Esophagus mucosa (tissue), 1 donor: Measurements from ENCODE around the gene RAB2B. TPM values are rescaled to one million over a fixed set of nuclear protein-coding genes. Genes with fewer than 3 reads are reported as not detected.
"Not testable (repeated sequence)": the region's sequence is repeated elsewhere in the genome, so short reads cannot be mapped to it uniquely, and the experiment has no call there.

ENCODE experiments used
- ATAC-seq: fragments of 200-7000 bp; cut with Tn5 transposase; one replicate; pipeline ENCODE4 v1.9.1; 2020
- total RNA-seq: library from RNA; stranded (reverse); gene quantifications from one replicate; pipeline ENCODE4 v1.2.4, GENCODE V29; 2023
- donor health status: DM: yes; HTN: yes; CAD: no.

Gene RAB2B
- total RNA-seq, 1 donor from 2014 or later, result 11.4 TPM

DNA sequence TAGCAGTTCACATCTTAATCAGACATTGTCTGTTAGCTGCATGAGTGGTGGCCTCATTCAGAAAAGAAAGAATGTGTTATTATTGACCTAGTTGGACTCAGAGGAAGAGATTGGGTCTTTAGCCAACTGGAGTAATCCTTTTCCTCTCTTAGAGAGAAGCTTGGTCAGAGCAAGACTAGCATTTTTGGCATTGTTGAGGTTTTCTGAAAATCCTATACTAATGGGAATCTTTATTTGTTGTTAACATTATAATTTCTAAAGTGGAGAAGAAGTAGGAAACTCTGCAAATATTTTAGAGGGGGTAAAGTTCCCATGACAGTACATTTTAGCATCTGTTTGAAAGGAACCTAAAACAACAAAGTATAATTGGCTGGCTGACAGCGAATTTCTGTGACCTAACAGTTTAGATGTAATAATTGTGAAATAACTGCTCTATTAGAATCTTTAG is 9.9 kb upstream of the RAB2B start:
- no peak for ATAC-seq

DNA sequence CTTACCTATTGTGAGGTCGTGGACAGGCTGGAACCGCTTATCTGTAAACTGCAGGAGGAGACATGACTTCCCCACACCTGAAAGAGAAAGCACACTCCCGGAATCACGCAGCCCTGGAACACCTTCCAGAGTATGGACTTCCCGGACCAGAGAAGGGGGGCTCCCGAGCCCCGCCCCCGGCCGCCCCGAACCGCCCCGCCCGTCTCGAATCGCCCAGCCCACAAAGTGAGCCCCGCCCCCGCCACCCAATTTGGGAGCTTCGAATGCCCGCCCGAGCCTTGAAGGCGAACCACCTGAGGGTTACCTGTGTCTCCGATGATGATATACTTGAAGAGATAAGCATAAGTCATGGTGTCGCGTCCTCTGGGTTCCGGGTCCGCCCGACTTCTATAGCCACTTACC is 235 bp downstream of the RAB2B start:
- peak; percentile 83 for ATAC-seq

DNA sequence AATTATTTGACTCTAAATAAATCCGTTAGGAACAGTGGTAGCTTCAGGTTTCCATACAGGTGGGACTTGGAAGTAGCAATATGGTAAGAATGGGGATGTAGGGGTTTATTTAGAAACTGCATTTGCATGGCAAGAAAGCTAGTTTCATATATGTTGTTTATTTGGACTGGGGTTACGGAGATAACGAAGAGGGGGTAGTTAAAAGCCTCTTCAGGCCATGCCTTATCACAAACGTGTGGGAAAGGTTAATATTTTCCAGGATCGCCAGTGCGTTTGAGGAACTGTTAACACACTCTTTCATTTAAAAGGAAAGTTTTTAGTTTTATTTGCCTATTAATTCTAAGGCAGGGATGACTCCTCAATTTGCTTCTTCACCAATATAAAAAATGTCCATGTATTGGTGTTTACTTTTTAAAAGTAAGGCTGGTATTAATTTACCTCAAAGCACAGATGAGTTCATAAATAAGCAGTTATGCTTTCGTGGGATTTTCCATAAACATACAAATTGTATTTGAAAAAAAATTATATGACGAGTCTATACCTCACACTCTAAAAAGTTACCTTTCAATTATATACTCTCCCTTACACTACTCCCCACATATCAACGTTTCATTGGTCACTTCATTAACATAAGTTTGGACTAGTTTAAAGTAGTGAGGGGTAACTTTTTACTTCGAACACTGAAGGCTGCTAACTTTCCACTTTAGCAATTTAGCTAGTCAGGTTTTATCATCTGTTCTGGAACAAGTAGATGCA is 814 bp downstream of the RAB2B start:
- ATAC-seq, result peak; percentile 21

DNA sequence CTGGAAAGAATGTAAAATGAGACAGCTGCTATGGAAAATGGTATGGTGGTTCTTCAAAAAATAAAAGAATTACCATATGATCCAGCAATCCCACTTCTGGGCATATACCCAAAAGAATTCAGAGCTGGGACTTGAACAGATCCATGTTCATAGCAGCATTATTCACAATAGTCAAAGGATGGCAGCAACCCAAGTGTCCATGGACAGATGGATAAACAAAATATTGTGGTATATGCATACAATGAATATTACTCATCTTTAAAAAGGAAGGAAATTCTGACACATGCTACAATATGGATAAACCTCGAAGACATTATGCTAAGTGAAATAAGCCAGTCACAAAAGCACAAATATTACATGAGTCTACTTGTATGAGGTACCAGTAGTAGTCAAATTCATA is 9.1 kb downstream of the RAB2B start:
- no peak for ATAC-seq

DNA sequence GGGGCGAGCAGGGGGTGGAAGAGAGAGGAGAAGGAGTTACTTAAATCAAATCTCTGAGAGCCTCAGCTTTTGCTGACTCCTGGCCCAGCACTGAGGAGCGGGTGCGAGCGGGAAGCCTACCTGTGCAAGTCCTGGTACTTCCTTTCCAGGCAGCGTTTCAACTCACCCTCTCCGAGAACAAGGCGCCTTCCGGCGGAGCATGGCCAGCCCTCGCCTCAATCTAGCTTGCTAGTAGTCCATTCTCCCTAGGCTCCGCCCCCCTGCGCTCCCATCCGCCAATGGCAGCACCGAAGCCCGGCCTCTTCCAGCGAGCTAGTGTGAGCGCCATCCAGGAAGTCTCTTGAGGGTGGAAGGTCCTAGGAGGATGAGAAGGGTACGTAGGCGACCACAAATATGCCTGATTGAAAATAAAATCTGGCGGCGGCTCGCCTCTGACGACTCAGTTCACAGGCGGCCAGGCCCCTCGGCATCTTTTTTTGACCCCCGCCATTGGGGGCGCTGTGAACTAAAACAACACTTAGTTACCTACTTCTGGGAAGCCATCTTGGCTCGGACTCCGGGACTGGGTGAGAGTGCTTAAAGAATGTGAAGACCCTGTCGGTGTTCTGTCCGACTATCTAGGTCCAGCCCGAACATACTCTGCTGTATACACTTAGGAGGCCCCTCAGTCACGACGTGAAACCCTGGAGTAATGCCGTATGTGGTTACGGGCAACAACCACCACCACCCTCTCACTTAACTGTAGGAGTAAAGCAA is 20.7 kb downstream of the RAB2B start, which contains the start of gene CHD8:
Gene CHD8, minus strand, starts transcription at position 212 of the 756 bp plus-strand sequence. CDS start 24,480 bp downstream, outside the sequence.
- ATAC-seq, result peak; percentile 100

DNA sequence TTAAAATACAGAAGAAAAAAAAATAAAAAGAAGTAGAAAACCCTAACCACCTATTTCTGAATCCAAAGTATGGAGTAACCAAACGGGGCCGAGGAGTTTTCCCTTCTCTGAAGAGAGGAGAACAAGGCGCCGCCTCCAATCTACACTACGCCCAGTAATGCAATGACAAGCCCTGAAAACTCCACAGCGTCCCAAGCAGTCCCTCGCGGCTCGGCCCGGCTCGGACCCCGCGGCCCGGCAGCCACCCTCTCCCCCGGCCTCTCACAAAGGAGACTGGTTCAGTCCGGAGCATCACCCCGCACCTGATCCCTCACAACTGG is 21.2 kb downstream of the RAB2B start:
- ATAC-seq, result peak; percentile 47

DNA sequence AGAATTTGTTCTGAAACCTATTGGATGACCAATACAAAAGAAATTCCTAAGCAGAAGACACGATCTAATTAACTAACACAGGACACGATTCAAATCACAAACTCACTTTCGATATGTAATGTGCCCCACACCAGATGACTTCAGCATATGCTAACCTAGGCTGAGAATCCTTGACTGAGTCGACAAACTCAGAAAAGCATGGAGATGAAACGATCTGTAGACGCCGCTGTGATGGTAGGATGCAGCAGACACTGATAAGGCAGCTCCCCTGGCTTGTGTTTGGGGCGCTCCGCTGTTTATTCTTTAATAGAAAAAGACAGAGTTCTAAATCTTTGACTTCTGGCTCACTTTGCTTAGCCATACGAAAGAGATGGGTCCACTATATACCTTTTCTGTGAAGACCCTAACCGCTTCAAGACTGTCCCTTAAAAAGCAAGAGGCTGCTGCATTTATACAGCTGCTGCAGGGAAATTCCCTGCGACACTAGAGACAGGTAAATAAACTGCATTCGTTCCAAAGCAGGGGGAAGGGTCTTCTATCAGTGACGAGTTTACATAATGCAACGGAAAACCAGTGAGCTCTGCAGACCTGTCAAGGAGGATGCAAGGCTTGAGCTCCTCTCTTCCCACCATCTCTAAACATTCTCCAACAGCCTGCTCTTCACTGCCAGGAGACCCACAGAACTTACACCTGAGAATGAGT is 21.8 kb downstream of the RAB2B start:
- ATAC-seq, result no peak

DNA sequence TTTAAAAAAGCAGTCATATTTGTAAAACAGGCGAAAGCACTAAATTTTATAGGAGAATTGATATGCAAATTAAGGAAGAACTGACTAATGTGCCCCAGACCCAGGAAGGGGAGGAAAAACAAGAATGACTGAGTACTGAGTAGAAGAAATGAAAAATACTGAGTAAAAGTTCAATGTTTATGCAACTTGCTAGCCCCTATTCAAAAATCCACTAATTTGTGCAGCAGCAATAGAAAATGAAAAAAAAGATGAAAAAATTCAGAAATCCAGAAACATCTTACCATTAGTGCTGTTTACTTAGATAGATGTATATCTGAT is 26.9 kb downstream of the RAB2B start:
- no peak for ATAC-seq

DNA sequence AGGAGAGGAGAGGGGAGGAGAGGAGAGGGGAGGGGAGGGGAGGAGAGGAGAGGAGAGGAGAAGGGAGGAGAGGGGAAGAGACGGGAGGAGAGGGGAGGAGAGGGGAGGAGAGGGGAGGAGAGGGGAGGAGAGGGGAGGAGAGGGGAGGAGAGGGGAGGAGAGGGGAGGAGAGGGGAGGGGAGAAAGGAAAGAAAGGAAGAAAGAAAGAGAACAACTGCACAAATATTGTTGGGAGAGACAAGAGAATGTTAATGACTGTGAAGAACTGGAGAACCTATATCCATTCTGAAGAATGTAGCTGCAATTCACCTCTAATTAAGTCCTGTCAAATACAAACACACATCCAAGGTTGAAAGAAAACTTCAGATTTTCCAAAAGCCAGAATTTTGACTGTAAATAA is 34.1 kb downstream of the RAB2B start:
- not testable (repeated sequence) for ATAC-seq

DNA sequence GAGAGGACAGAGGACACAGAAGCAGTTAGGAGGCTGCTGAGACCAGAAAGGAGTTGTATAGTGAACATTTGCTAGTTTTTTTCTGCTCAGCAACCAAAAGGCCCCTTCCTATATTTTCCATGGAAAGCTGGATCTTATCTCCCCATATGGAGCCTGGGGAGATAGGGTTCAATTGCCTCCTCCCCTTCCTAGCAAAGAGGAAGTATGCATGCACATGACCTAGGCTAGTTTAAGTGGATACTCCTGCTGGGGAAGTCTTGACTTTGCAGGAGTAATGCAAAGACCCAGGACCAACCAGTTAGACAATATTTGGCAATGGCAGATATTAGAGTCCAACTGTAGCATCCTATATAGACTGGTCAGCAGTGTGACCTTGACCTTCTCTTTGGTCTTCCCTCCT is 35.9 kb downstream of the RAB2B start:
- ATAC-seq, result no peak

DNA sequence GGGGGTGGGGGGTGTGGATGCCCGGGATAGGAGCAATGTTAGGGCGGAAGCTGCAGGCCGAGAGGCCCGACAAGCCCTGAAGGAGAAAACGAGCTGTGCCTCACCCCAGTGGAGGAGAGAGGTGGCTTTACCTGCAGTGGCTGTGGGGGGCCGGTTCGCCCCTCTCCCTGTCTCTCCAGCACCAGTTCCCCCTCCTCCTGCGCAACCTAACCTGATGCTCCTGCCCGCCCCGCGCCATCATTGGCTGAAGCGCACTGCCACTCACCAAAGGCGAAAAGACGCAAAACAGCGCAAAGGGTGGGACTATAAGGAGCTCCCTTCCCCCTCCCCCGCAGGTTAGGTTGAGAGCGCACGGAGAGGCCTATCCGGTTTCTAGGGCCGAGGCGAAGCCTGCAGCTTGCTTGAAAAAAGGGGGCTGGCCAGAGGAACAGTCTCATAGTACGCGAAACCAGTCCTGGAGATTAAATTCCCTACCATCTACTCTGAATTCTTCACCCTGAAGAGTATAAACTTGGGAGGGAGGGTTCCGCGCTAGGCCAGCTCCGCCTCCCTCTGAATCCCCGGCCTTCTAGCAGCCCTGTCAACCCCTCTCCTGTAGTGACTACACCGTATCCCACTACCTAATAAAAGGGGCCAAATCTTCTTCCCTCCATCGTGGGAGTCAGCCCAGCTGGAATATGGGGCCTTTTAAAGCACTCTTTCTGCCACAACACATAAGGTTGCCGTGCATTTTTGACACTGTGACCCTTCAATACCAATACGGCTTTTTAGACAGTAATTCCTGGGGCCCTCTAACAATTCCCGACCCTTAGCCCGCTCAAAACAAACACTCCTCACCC is 39.5 kb downstream of the RAB2B start:
- peak; percentile 100 for ATAC-seq

DNA sequence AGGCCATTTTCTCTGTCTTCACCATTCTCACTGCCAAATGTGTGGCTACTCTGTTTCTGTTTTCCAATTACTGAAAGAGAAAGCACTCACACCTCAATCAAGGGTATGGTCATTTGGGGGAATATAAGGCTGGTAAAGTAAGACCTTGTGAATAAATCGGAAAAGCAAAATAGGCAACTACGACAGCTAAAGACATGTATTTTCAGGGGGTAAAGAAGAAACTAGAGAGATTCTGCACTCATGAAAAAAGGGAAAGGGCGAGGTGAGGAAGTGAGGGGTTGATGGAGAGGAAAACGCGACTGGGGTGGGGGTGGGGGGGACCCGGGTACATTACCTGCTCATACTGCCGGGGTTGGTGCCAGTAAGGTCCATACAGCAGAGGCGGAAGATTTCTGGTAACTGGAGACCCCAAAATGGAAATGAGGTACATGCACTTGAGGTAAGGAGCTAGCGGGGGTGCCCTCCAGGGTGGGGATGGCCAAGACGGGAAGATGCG is 40.1 kb downstream of the RAB2B start:
- ATAC-seq, result no peak

DNA sequence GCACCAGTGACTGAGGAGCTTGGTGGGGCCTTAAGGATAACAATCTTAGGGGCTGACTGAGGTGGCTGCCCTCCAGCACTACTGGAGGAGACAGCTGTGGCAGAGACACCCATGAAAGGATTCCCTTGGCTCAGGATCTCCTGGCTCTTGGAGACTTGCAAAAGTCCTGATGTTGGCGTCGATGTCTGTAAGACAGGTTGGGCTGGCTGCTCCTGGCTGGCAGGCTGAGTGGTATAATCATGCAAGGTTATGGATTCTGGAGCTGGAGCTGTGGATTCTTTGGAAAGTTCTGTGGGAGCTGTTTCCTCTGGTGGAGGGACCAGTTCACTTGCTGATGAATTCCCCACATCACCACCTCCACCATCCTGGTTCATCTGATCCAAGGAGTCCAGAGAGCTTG is 45.6 kb downstream of the RAB2B start:
- ATAC-seq, result no peak

DNA sequence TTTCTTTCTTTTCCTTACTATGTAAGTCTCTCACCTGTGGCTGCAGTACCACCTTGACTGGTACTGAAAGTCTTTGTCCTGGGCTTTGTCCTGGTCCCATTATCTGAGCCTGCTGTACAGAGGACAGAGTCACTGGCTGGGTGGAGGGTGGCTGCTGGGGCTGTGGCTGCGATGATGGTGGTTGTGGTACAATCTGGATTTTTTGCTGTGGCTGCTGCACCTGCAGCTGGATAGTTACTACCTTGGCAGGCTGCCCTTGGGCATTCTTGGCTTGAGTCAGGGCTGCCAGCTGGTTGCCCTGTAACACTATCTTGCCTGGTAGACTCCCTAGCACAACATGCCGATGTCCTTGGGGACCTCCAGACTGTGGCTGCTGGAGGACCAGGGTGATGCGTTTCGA is 47.8 kb downstream of the RAB2B start:
- ATAC-seq, result no peak

DNA sequence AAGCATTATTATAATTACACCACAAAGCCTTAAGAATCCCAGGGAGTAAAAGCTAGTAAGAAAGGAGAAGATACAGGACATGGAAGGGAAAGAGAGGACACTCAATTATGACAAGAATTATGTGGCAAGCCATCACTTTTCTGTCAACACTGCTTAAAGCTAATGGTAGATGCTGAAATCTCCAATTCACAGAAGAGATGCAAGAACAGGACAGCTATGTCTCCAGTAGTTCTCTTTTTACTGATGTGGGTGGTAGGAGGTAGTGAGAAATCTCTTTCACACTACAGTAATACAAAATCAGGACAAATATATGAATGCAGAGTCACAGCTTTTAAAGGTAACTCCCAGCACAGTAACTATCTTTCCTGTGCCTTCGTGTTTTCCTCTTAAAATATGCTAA is 50.1 kb downstream of the RAB2B start:
- no peak for ATAC-seq

DNA sequence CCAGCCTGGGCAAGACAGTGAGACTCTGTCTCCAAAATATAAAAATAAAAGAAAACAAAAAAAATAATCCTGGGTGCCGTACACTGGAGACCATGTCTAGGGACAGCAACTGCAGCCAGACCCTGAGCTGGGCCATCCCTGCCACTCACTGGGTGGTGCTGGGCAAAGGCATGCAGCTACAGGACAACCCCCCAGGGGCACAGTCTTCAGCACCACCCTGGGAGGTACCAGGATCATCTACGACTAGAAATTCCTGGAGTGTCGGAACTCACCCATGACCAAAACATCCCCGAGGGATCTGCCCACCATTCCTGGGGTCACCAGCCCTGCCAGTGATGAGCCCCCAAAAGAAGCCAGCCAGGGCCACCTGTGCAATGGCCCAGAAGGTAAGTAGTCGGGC is 57.2 kb downstream of the RAB2B start:
- ATAC-seq, result no peak

DNA sequence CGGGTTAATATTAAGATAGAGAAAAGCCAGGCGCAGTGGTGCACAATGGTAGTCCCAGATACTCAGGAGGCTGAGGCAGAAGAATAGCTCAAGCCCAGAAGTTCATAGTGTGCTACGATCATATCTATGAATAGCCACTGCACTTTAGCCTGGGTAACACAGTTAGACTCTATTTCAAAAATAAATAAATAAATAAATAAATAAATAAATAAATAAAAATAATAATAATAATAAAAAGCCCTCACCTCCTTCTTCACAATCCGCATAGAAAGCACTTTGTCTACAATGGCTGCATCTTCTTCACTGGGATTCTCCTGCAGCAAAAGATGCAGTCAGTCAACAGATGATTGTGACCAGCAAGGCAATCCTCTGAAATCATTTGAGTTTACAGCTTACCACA is 61.4 kb downstream of the RAB2B start:
- no peak for ATAC-seq

DNA sequence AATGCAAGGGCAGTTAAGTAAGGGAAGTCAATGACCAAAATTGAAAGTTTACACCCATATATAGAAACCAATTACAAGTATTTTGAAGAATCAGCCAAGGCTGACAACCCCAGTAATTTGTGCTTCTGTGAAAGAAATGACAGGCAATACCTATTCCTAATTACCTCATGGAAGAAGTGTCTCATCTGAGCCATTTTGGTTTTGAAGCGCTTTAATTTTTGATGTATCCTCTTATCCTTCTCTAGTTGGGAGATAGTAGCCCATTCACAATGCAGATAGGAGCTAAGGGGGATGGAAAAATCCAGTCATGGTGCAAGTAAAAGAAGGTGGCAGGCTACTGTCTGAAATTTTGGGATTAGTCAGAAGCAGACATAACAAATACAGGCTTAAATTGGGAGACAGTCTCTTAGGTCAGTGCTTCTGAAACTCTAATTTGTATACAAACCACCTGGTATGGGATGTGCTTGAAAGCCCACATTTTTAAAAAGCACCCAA is 62.6 kb downstream of the RAB2B start:
- no peak for ATAC-seq
